Glutamatergic neuron (in vitro differentiated cells): Measurements from ENCODE around the gene RARB. TPM values are rescaled to one million over a fixed set of nuclear protein-coding genes. Genes with fewer than 3 reads are reported as not detected.

Experiments used
- DNase-seq: peaks from one replicate; pipeline ENCODE4 v3.0.0; 2022
- H3K27ac Mint-ChIP-seq: one replicate; pipeline ENCODE4 v1.8.0; 2020; ENCODE audit warnings: mild to moderate bottlenecking, mixed read lengths, inconsistent platforms; ENCODE audit not compliant: unreplicated experiment
- H3K27me3 Mint-ChIP-seq: one replicate; pipeline ENCODE4 v1.8.0; 2020; ENCODE audit warnings: mild to moderate bottlenecking, moderate library complexity, mixed read lengths, inconsistent platforms; ENCODE audit not compliant: unreplicated experiment
- H3K36me3 Mint-ChIP-seq: one replicate; pipeline ENCODE4 v1.8.0; 2020; ENCODE audit warnings: mild to moderate bottlenecking, mixed read lengths, inconsistent platforms; ENCODE audit not compliant: unreplicated experiment
- H3K4me1 Mint-ChIP-seq: one replicate; pipeline ENCODE4 v1.8.0; 2020; ENCODE audit warnings: mild to moderate bottlenecking, low read depth, mixed read lengths, inconsistent platforms; ENCODE audit not compliant: unreplicated experiment
- H3K4me3 Mint-ChIP-seq: one replicate; pipeline ENCODE4 v1.8.0; 2020; ENCODE audit warnings: mild to moderate bottlenecking, mixed read lengths, inconsistent platforms; ENCODE audit not compliant: unreplicated experiment
- H3K9me3 Mint-ChIP-seq: one replicate; pipeline ENCODE4 v1.8.0; 2020; ENCODE audit warnings: mild to moderate bottlenecking, moderate library complexity, mixed read lengths, inconsistent platforms; ENCODE audit not compliant: unreplicated experiment
- CTCF ChIP-seq: fragments of 200-600 bp; sonication (generic); IDR thresholded peaks from one replicate; pipeline ENCODE4 v1.5.0; 2021; ENCODE audit not compliant: partially characterized antibody, unreplicated experiment
- total RNA-seq: library from RNA; stranded (reverse); fragmentation: NEBNext Ultra II Directional; extraction: Animal tissue kit (Norgen Biotek cat#: 25700); gene quantifications from one replicate; pipeline ENCODE4 v1.2.1, GENCODE V29; 2021; ENCODE audit not compliant: unreplicated experiment

The RARB gene
- total RNA-seq, 1 donor from 2014 or later, result 1.2 TPM

- H3K4me3 Mint-ChIP-seq, result no peak overlapping the region
- H3K36me3 Mint-ChIP-seq, result peaks cover 5% of the 10 kb centered on the region
- no peak overlapping the region for H3K27ac Mint-ChIP-seq
- DNase-seq, result no peak
- H3K9me3 Mint-ChIP-seq, result peaks cover 3% of the 10 kb centered on the region
- TF ChIP-seq CTCF, result no peak
- peaks cover 1% of the 10 kb centered on the region for H3K27me3 Mint-ChIP-seq
- peaks cover 1% of the 10 kb centered on the region for H3K4me1 Mint-ChIP-seq
Measured at GRCh38 chr3:25542492-25543039, 114.5 kb downstream of the RARB start.

- Mint-ChIP-seq H3K4me1 (peaks cover 9% of the 10 kb centered on the region), H3K36me3 (no peaks in the 10 kb centered on the region), H3K27ac (no peak overlapping the region)
Measured at GRCh38 chr3:25547103-25547502, 119.0 kb downstream of the RARB start.

GRCh38 chr3:25547943-25548674 is 120.0 kb downstream of the RARB start:
- H3K36me3 Mint-ChIP-seq, result no peaks in the 10 kb centered on the region
- H3K27me3 Mint-ChIP-seq, result peaks cover 6% of the 10 kb centered on the region
- DNase-seq, result no peak
- H3K4me1 Mint-ChIP-seq, result peaks cover 9% of the 10 kb centered on the region
- no peaks in the 10 kb centered on the region for H3K9me3 Mint-ChIP-seq
- H3K27ac Mint-ChIP-seq, result no peak overlapping the region
- TF ChIP-seq CTCF, result no peak
- H3K4me3 Mint-ChIP-seq, result no peak overlapping the region

More at GRCh38 chr3:25547103-25547502, 119.0 kb downstream of the RARB start:
- H3K4me3 Mint-ChIP-seq, result no peak overlapping the region
- TF ChIP-seq CTCF, result no peak
- no peak for DNase-seq
- no peaks in the 10 kb centered on the region for H3K9me3 Mint-ChIP-seq
- peaks cover 6% of the 10 kb centered on the region for H3K27me3 Mint-ChIP-seq

GRCh38 chr3:25548836-25549235 is 120.8 kb downstream of the RARB start:
- DNase-seq, result no peak

More at GRCh38 chr3:25548836-25549235, 120.8 kb downstream of the RARB start:
- Mint-ChIP-seq H3K36me3 (no peaks in the 10 kb centered on the region), H3K27ac (no peak overlapping the region), H3K4me3 (no peak overlapping the region), H3K9me3 (no peaks in the 10 kb centered on the region), H3K4me1 (peaks cover 12% of the 10 kb centered on the region), H3K27me3 (peaks cover 6% of the 10 kb centered on the region)
- TF ChIP-seq CTCF, result peak; percentile 16
